CD8-positive, alpha-beta memory T cell (primary cell): ENCODE measurements around the gene DENND1A. TPM values are rescaled to one million over a fixed set of nuclear protein-coding genes. Genes with fewer than 3 reads are reported as not detected.

ENCODE experiments used
- CTCF ChIA-PET: fragments of 350-600 bp; sonication (Branson Sonifier 250); formaldehyde crosslinking; loops from one replicate; lab custom pipeline; 2021; ENCODE audit warnings: antibody characterized with exemption; lab: Charles Lee
- POLR2A ChIA-PET: fragments of 350-600 bp; sonication (Branson Sonifier 250); formaldehyde crosslinking; loops from one replicate; lab custom pipeline; 2021; ENCODE audit warnings: antibody characterized with exemption; lab: Charles Lee
- DNase-seq, 5 donors: peaks; one replicate each; pipeline versions ENCODE4 v3.0.0 to v3.0.0-alpha.2; 2020 to 2022; ENCODE audit warnings: mixed read lengths in 1 of 5
- H3K27ac ChIP-seq: one replicate; pipeline ENCODE4 v1.7.0; 2013; ENCODE audit warnings: low read depth, mild to moderate bottlenecking, low read length, moderate library complexity
- H3K27me3 ChIP-seq: 2 replicates; pipeline ENCODE4 v1.7.0; 2013; ENCODE audit warnings: low read length, mild to moderate bottlenecking; ENCODE audit not compliant: insufficient read depth, poor library complexity, severe bottlenecking
- H3K36me3 ChIP-seq: 2 replicates; pipeline ENCODE4 v1.7.0; 2013; ENCODE audit warnings: mild to moderate bottlenecking, low read length, moderate library complexity; ENCODE audit not compliant: insufficient read depth
- H3K4me1 ChIP-seq: 2 replicates; pipeline ENCODE4 v1.7.0; 2013; ENCODE audit warnings: mild to moderate bottlenecking, low read length, moderate library complexity; ENCODE audit not compliant: insufficient read depth
- H3K4me3 ChIP-seq: 2 replicates; pipeline ENCODE4 v1.7.0; 2013; ENCODE audit warnings: mild to moderate bottlenecking, low read length
- H3K9me3 ChIP-seq: 2 replicates; pipeline ENCODE4 v1.7.0; 2013; ENCODE audit warnings: mild to moderate bottlenecking, low read length
- H3K27ac Mint-ChIP-seq, 8 donors: one replicate each; pipeline ENCODE4 v1.8.0; 2020 to 2021; ENCODE audit warnings: mixed read lengths in 8 of 8, mild to moderate bottlenecking in 6 of 8, inconsistent platforms in 3 of 8, moderate library complexity in 3 of 8
- H3K27me3 Mint-ChIP-seq, 2 donors: one replicate each; pipeline ENCODE4 v1.8.0; 2020 to 2021; ENCODE audit warnings: mixed read lengths in 2 of 2, mild to moderate bottlenecking in 1 of 2, moderate library complexity in 1 of 2
- H3K36me3 Mint-ChIP-seq, 3 donors: one replicate each; pipeline ENCODE4 v1.8.0; 2020 to 2021; ENCODE audit warnings: mixed read lengths in 3 of 3, inconsistent platforms in 1 of 3, mild to moderate bottlenecking in 1 of 3
- H3K4me1 Mint-ChIP-seq, 3 donors: one replicate each; pipeline ENCODE4 v1.8.0; 2020 to 2021; ENCODE audit warnings: mixed read lengths in 3 of 3, inconsistent platforms in 1 of 3, mild to moderate bottlenecking in 1 of 3
- H3K4me3 Mint-ChIP-seq, 7 donors: one replicate each; pipeline ENCODE4 v1.8.0; 2020 to 2021; ENCODE audit warnings: mixed read lengths in 7 of 7, mild to moderate bottlenecking in 6 of 7, moderate library complexity in 4 of 7, inconsistent platforms in 2 of 7
- H3K9me3 Mint-ChIP-seq, 5 donors: one replicate each; pipeline ENCODE4 v1.8.0; 2020 to 2022; ENCODE audit warnings: mixed read lengths in 5 of 5, mild to moderate bottlenecking in 3 of 5, moderate library complexity in 2 of 5, inconsistent platforms in 1 of 5
- polyA plus RNA-seq: library from polyadenylated mRNA; unstranded; fragments of 300-500 nt; fragmentation: Illumina TruSeq; gene quantifications from one replicate; pipeline ENCODE4 v1.2.3, GENCODE V29; 2021
- total RNA-seq, 2 experiments: library from RNA; stranded (reverse); gene quantifications; one replicate each; pipeline ENCODE4 v1.2.3, GENCODE V29; 2021

Gene DENND1A
- total and polyA plus RNA-seq, 3 experiments from 2014 or later = 7.2 to 15.1 (median 15.0) TPM

- Mint-ChIP-seq H3K4me1 (peaks cover 0 to 3% (median 0%) of the 10 kb centered on the region in 3 donors), H3K36me3 (peaks cover 11 to 33% (median 16%) of the 10 kb centered on the region in 3 donors), H3K27me3 (peaks cover 0 to 1% of the 10 kb centered on the region in 2 donors), H3K9me3 (peaks cover 6 to 13% (median 9%) of the 10 kb centered on the region in 5 donors), H3K4me3 (no peak overlapping the region), H3K27ac (peak overlapping the region in 1 of 8 donors; percentile 43)
- H3K4me3 ChIP-seq = no peak overlapping the region
- ChIA-PET POLR2A (no interaction called here), CTCF (no interaction called here)
- no peak for DNase-seq
- no peaks in the 10 kb centered on the region for H3K9me3 ChIP-seq
- H3K27me3 ChIP-seq = no peaks in the 10 kb centered on the region
- no peak overlapping the region for H3K27ac ChIP-seq
- no peaks in the 10 kb centered on the region for H3K36me3 ChIP-seq
- no peaks in the 10 kb centered on the region for H3K4me1 ChIP-seq
These were observed 212.2 kb downstream of the DENND1A start for GRCh38 chr9:123717581-123718175.

- DNase-seq = no peak
- H3K36me3 ChIP-seq = no peaks in the 10 kb centered on the region
- H3K4me3 Mint-ChIP-seq = no peak overlapping the region
- no peaks in the 10 kb centered on the region for H3K9me3 ChIP-seq
- ChIA-PET CTCF (no interaction called here), POLR2A (no interaction called here)
- H3K4me1 Mint-ChIP-seq = peaks cover 0 to 3% (median 0%) of the 10 kb centered on the region in 3 donors
- H3K27me3 ChIP-seq = no peaks in the 10 kb centered on the region
- H3K4me1 ChIP-seq = no peaks in the 10 kb centered on the region
- H3K36me3 Mint-ChIP-seq = peaks cover 7 to 21% (median 10%) of the 10 kb centered on the region in 3 donors
- no peaks in the 10 kb centered on the region for H3K27me3 Mint-ChIP-seq
- no peak overlapping the region for H3K27ac ChIP-seq
- peaks cover 0 to 3% (median under 1%) of the 10 kb centered on the region in 5 donors for H3K9me3 Mint-ChIP-seq
- H3K27ac Mint-ChIP-seq = no peak overlapping the region
- no peak overlapping the region for H3K4me3 ChIP-seq
These were observed 213.5 kb downstream of the DENND1A start for GRCh38 chr9:123716339-123716945.

GRCh38 chr9:123715258-123715657 is 214.7 kb downstream of the DENND1A start:
- Histone ChIP-seq H3K4me3 (no peak overlapping the region), H3K4me1 (no peaks in the 10 kb centered on the region), H3K27ac (no peak overlapping the region), H3K9me3 (no peaks in the 10 kb centered on the region), H3K36me3 (no peaks in the 10 kb centered on the region), H3K27me3 (no peaks in the 10 kb centered on the region)
- DNase-seq = no peak
- Mint-ChIP-seq H3K9me3 (no peaks in the 10 kb centered on the region), H3K4me3 (no peak overlapping the region), H3K27me3 (no peaks in the 10 kb centered on the region), H3K36me3 (peaks cover 2 to 9% (median 5%) of the 10 kb centered on the region in 3 donors), H3K4me1 (peaks cover 0 to 3% (median 0%) of the 10 kb centered on the region in 3 donors), H3K27ac (no peak overlapping the region)
- POLR2A ChIA-PET = no interaction called here
- CTCF ChIA-PET = no interaction called here

GRCh38 chr9:123713282-123713681 is 216.6 kb downstream of the DENND1A start:
- Histone ChIP-seq H3K4me3 (no peak overlapping the region), H3K27ac (no peak overlapping the region), H3K4me1 (no peaks in the 10 kb centered on the region), H3K27me3 (no peaks in the 10 kb centered on the region), H3K9me3 (no peaks in the 10 kb centered on the region), H3K36me3 (no peaks in the 10 kb centered on the region)
- Mint-ChIP-seq H3K9me3 (no peaks in the 10 kb centered on the region), H3K4me1 (peaks cover 0 to 3% (median 0%) of the 10 kb centered on the region in 3 donors), H3K36me3 (peaks cover 0 to 1% (median 0%) of the 10 kb centered on the region in 3 donors), H3K27ac (no peak overlapping the region), H3K4me3 (no peak overlapping the region), H3K27me3 (no peaks in the 10 kb centered on the region)
- no peak for DNase-seq
- ChIA-PET CTCF (no interaction called here), POLR2A (no interaction called here)

GRCh38 chr9:123712399-123712798 is 217.5 kb downstream of the DENND1A start:
- H3K4me1 Mint-ChIP-seq = no peaks in the 10 kb centered on the region
- H3K4me3 Mint-ChIP-seq = no peak overlapping the region
- Histone ChIP-seq H3K36me3 (no peaks in the 10 kb centered on the region), H3K27me3 (no peaks in the 10 kb centered on the region), H3K4me3 (no peak overlapping the region), H3K27ac (no peak overlapping the region), H3K4me1 (no peaks in the 10 kb centered on the region), H3K9me3 (no peaks in the 10 kb centered on the region)
- CTCF ChIA-PET = interaction anchor here (1.1 kb wide), 1 partner anchor 328 kb away, joined by 3 read pairs; no protein-coding TSS in a partner anchor
- DNase-seq = no peak
- peaks cover 0 to 1% (median 0%) of the 10 kb centered on the region in 3 donors for H3K36me3 Mint-ChIP-seq
- H3K27me3 Mint-ChIP-seq = no peaks in the 10 kb centered on the region
- no peaks in the 10 kb centered on the region for H3K9me3 Mint-ChIP-seq
- no peak overlapping the region for H3K27ac Mint-ChIP-seq
- POLR2A ChIA-PET = no interaction called here

GRCh38 chr9:123710299-123710698 is 219.6 kb downstream of the DENND1A start:
- no peaks in the 10 kb centered on the region for H3K4me1 Mint-ChIP-seq
- H3K27ac Mint-ChIP-seq = peak overlapping the region in 1 of 8 donors; percentile 49
- peaks cover 0 to 5% (median 0%) of the 10 kb centered on the region in 5 donors for H3K9me3 Mint-ChIP-seq

GRCh38 chr9:123702483-123702882 is 227.4 kb downstream of the DENND1A start:
- DNase-seq = no peak
- Mint-ChIP-seq H3K9me3 (peaks cover 8 to 39% (median 26%) of the 10 kb centered on the region in 5 donors), H3K36me3 (peaks cover 5 to 55% (median 19%) of the 10 kb centered on the region in 3 donors), H3K4me1 (no peaks in the 10 kb centered on the region), H3K27me3 (no peaks in the 10 kb centered on the region), H3K27ac (no peak overlapping the region), H3K4me3 (no peak overlapping the region)
- ChIA-PET POLR2A (no interaction called here), CTCF (no interaction called here)
- Histone ChIP-seq H3K4me3 (no peak overlapping the region), H3K36me3 (no peaks in the 10 kb centered on the region), H3K9me3 (peaks cover 8% of the 10 kb centered on the region), H3K4me1 (no peaks in the 10 kb centered on the region), H3K27me3 (no peaks in the 10 kb centered on the region), H3K27ac (no peak overlapping the region)

More at GRCh38 chr9:123710299-123710698, 219.6 kb downstream of the DENND1A start:
- Mint-ChIP-seq H3K36me3 (peaks cover 5% of the 10 kb centered on the region in 3 donors), H3K27me3 (no peaks in the 10 kb centered on the region), H3K4me3 (no peak overlapping the region)
- POLR2A ChIA-PET = no interaction called here
- Histone ChIP-seq H3K4me1 (no peaks in the 10 kb centered on the region), H3K4me3 (no peak overlapping the region), H3K27ac (no peak overlapping the region), H3K36me3 (no peaks in the 10 kb centered on the region), H3K9me3 (no peaks in the 10 kb centered on the region), H3K27me3 (no peaks in the 10 kb centered on the region)
- no peak for DNase-seq
- CTCF ChIA-PET = interaction anchor here (1.1 kb wide), 1 partner anchor 18 kb away, joined by 3 read pairs; no protein-coding TSS in a partner anchor

- Histone ChIP-seq H3K27ac (no peak overlapping the region), H3K36me3 (no peaks in the 10 kb centered on the region), H3K27me3 (no peaks in the 10 kb centered on the region), H3K4me1 (no peaks in the 10 kb centered on the region), H3K9me3 (peaks cover 4% of the 10 kb centered on the region), H3K4me3 (no peak overlapping the region)
- POLR2A ChIA-PET = no interaction called here
- H3K4me1 Mint-ChIP-seq = no peaks in the 10 kb centered on the region
- H3K36me3 Mint-ChIP-seq = peaks cover 7 to 26% (median 7%) of the 10 kb centered on the region in 3 donors
- CTCF ChIA-PET = no interaction called here
- no peak overlapping the region for H3K4me3 Mint-ChIP-seq
- H3K9me3 Mint-ChIP-seq = peaks cover 7 to 19% (median 11%) of the 10 kb centered on the region in 5 donors
- no peak for DNase-seq
- no peak overlapping the region for H3K27ac Mint-ChIP-seq
- no peaks in the 10 kb centered on the region for H3K27me3 Mint-ChIP-seq
These were observed 232.2 kb downstream of the DENND1A start for GRCh38 chr9:123697686-123698085.
